Measurements from ENCODE around the gene CMTM6.

Gene CMTM6

DNA sequence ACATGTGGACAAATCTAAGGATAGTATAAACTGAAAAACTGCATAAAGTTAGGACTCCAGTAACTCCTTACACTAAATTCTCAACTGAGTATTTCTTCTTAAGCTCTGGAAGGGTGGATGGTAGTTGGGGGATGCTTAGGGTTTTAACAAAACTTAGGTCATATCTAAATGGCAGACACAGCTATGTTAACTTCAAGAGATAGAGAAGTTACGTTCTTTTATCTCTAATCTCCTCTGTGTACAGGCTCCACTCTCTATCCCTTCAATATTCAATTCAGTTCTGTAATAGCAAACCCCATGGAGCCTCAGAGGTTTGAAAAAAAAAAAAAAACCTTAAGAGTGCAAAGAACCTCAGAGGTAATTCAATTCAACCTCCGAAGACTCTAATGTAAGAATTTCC is 3.1 kb downstream of the CMTM6 start:
- peaks cover 14% of the 10 kb centered on the region for H3K4me1 ChIP-seq (ENCODE audit: control insufficient read depth, insufficient read depth, low read length)
- no peak overlapping the region for H3K9ac ChIP-seq (ENCODE audit: low read depth, low read length)
- H3K36me3 ChIP-seq (ENCODE audit: control insufficient read depth, insufficient read depth, low read length), result no peaks in the 10 kb centered on the region
- no peak overlapping the region for H3K4me3 ChIP-seq (ENCODE audit: low read depth, low read length)
- no peak overlapping the region for H3K27ac ChIP-seq (ENCODE audit: low read depth, low read length)
- no peaks in the 10 kb centered on the region for H3K27me3 ChIP-seq (ENCODE audit: control insufficient read depth, insufficient read depth, low read length)
- no peaks in the 10 kb centered on the region for H3K9me3 ChIP-seq (ENCODE audit: control insufficient read depth, insufficient read depth, low read length)

GRCh38 chr3:32498992-32499391 is 3.7 kb downstream of the CMTM6 start:
- Histone ChIP-seq H3K9ac (ENCODE audit: low read depth, low read length) (no peak overlapping the region), H3K9me3 (ENCODE audit: control insufficient read depth, insufficient read depth, low read length) (no peaks in the 10 kb centered on the region), H3K36me3 (ENCODE audit: control insufficient read depth, insufficient read depth, low read length) (no peaks in the 10 kb centered on the region), H3K4me3 (ENCODE audit: low read depth, low read length) (no peak overlapping the region), H3K27ac (ENCODE audit: low read depth, low read length) (no peak overlapping the region), H3K27me3 (ENCODE audit: control insufficient read depth, insufficient read depth, low read length) (no peaks in the 10 kb centered on the region), H3K4me1 (ENCODE audit: control insufficient read depth, insufficient read depth, low read length) (peaks cover 13% of the 10 kb centered on the region)

- no peaks in the 10 kb centered on the region for H3K27me3 ChIP-seq (ENCODE audit: control insufficient read depth, insufficient read depth, low read length)
- no peak overlapping the region for H3K9ac ChIP-seq (ENCODE audit: low read depth, low read length)
- H3K27ac ChIP-seq (ENCODE audit: low read depth, low read length), result no peak overlapping the region
- no peak overlapping the region for H3K4me3 ChIP-seq (ENCODE audit: low read depth, low read length)
- H3K9me3 ChIP-seq (ENCODE audit: control insufficient read depth, insufficient read depth, low read length), result no peaks in the 10 kb centered on the region
- no peaks in the 10 kb centered on the region for H3K36me3 ChIP-seq (ENCODE audit: control insufficient read depth, insufficient read depth, low read length)
- H3K4me1 ChIP-seq (ENCODE audit: control insufficient read depth, insufficient read depth, low read length), result peaks cover 5% of the 10 kb centered on the region
Observed at GRCh38 chr3:32498252-32498651, 4.4 kb downstream of the CMTM6 start.

DNA sequence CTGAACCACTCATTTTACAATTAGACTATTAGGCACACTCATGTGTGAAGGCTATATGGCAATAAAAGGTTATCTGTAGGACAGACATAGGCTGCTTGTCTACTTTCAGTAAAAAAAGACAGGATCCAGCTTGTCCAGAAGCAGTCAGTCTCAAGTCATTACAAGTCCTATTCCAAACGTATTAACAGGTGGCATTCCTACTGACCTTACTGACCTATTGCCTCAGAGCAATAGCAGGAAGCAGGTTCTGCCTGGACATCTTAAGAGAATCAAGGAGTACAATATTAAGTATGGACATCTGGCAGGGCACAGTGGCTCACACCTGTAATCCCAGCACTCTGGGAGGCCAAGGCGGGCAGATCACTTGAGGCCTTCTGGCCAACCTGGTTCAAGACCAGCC is 7.0 kb downstream of the CMTM6 start:
- Histone ChIP-seq H3K9ac (ENCODE audit: low read depth, low read length) (no peak overlapping the region), H3K27me3 (ENCODE audit: control insufficient read depth, insufficient read depth, low read length) (no peaks in the 10 kb centered on the region), H3K4me3 (ENCODE audit: low read depth, low read length) (no peak overlapping the region), H3K9me3 (ENCODE audit: control insufficient read depth, insufficient read depth, low read length) (no peaks in the 10 kb centered on the region), H3K36me3 (ENCODE audit: control insufficient read depth, insufficient read depth, low read length) (peaks cover 4% of the 10 kb centered on the region; the same call in 1 of the 2 replicates), H3K27ac (ENCODE audit: low read depth, low read length) (no peak overlapping the region), H3K4me1 (ENCODE audit: control insufficient read depth, insufficient read depth, low read length) (no peaks in the 10 kb centered on the region)

DNA sequence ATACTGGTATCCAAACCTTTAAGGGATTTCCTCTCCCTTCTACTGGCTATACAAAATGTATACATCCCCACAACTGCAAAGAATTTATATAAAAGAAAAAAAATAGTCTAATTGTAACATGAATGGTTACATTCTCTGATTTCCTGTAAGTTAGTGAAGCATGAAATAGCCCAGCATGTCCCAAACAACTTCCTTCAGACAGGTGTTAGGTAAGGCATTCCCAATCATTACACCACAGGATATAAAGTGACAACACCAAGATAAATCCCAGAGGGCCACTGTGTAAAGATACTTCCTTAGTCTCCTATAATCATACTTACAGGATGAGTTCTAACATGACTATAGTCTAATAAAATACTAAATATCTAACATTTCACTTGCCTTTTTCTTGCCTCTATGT is 7.6 kb downstream of the CMTM6 start:
- Histone ChIP-seq H3K9ac (ENCODE audit: low read depth, low read length) (no peak overlapping the region), H3K9me3 (ENCODE audit: control insufficient read depth, insufficient read depth, low read length) (no peaks in the 10 kb centered on the region), H3K4me1 (ENCODE audit: control insufficient read depth, insufficient read depth, low read length) (no peaks in the 10 kb centered on the region), H3K27me3 (ENCODE audit: control insufficient read depth, insufficient read depth, low read length) (no peaks in the 10 kb centered on the region), H3K36me3 (ENCODE audit: control insufficient read depth, insufficient read depth, low read length) (peaks cover 4% of the 10 kb centered on the region; the same call in 1 of the 2 replicates), H3K4me3 (ENCODE audit: low read depth, low read length) (no peak overlapping the region), H3K27ac (ENCODE audit: low read depth, low read length) (no peak overlapping the region)

- Histone ChIP-seq H3K4me3 (ENCODE audit: low read depth, low read length) (no peak overlapping the region), H3K9ac (ENCODE audit: low read depth, low read length) (no peak overlapping the region), H3K4me1 (ENCODE audit: control insufficient read depth, insufficient read depth, low read length) (no peaks in the 10 kb centered on the region), H3K27ac (ENCODE audit: low read depth, low read length) (no peak overlapping the region), H3K9me3 (ENCODE audit: control insufficient read depth, insufficient read depth, low read length) (no peaks in the 10 kb centered on the region), H3K27me3 (ENCODE audit: control insufficient read depth, insufficient read depth, low read length) (no peaks in the 10 kb centered on the region), H3K36me3 (ENCODE audit: control insufficient read depth, insufficient read depth, low read length) (peaks cover 4% of the 10 kb centered on the region; the same call in 1 of the 2 replicates)
Observed at GRCh38 chr3:32493437-32494414, 8.9 kb downstream of the CMTM6 start.

DNA sequence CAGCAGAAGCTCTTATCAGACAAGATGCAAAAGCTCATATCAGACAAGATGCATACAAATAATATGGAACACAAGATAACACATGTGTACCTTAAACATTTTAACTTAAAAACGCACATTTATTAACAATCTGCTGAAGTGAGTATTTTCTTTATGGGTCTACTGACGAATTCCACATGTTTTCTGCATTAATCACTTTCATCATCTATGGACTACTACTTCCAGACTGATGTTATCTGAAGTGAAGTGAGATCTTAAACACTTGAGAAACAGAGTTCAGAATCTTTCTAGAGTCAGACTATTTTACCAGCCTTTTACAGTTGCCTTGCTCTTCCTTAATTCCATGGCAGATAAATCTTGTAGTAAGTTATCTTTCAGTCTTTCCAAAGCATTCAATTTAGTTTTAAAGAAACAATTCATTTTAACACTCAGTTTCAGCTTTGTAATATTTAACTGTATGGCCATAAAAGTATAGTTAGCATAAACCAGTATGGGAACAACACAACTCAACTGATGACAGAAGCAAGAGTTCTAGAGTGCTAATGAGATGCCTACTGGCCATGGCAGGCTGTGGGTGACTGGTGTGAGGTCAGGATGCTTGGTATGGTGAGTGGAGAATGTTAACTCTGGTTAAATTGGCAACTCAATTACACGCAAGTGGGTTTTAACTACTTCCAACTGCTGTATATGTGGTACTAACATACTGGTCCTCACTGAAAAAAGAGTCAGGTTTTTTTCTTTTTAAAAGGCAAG is 9.8 kb downstream of the CMTM6 start:
- Histone ChIP-seq H3K4me1 (ENCODE audit: control insufficient read depth, insufficient read depth, low read length) (no peaks in the 10 kb centered on the region), H3K27me3 (ENCODE audit: control insufficient read depth, insufficient read depth, low read length) (no peaks in the 10 kb centered on the region), H3K36me3 (ENCODE audit: control insufficient read depth, insufficient read depth, low read length) (peaks cover 9% of the 10 kb centered on the region), H3K4me3 (ENCODE audit: low read depth, low read length) (no peak overlapping the region), H3K9ac (ENCODE audit: low read depth, low read length) (no peak overlapping the region), H3K27ac (ENCODE audit: low read depth, low read length) (no peak overlapping the region), H3K9me3 (ENCODE audit: control insufficient read depth, insufficient read depth, low read length) (no peaks in the 10 kb centered on the region)

GRCh38 chr3:32488474-32489008 is 14.1 kb downstream of the CMTM6 start:
- no peak overlapping the region for H3K4me3 ChIP-seq (ENCODE audit: low read depth, low read length)
- no peaks in the 10 kb centered on the region for H3K9me3 ChIP-seq (ENCODE audit: control insufficient read depth, insufficient read depth, low read length)
- H3K36me3 ChIP-seq (ENCODE audit: control insufficient read depth, insufficient read depth, low read length), result peaks cover 38% of the 10 kb centered on the region
- no peak overlapping the region for H3K9ac ChIP-seq (ENCODE audit: low read depth, low read length)
- no peak overlapping the region for H3K27ac ChIP-seq (ENCODE audit: low read depth, low read length)
- no peaks in the 10 kb centered on the region for H3K4me1 ChIP-seq (ENCODE audit: control insufficient read depth, insufficient read depth, low read length)
- H3K27me3 ChIP-seq (ENCODE audit: control insufficient read depth, insufficient read depth, low read length), result no peaks in the 10 kb centered on the region

DNA sequence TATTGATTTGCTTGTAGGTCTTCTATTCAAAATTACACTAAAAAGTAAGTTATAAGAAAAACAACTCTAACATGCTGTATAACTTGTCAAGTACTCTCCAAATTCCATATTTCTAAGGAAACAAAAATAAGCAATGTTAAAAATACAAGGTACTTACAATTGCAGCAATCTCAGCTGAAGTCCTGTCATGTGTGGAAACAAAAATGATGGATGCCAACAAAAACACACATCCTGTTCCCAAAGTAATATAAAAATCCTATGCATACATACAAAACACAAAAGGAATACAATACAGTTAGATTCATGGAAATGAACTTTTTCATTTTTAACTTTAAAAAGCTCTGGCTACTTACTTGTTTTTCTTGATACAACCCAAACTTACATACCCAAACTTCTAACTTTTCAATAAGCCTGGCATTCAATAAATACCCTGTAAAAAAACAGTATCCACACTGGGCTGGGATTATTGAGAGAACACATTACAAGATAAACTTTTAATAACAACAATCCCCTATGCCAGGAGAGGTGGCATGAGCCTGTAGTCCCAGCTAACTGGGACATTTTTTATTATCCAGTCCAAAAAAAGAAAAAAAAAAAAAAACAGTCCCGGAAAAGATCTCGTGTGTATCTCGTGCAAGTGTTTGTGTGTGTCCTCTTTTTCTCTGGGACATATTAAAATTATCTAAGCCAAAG is 14.7 kb downstream of the CMTM6 start:
- Histone ChIP-seq H3K9me3 (ENCODE audit: control insufficient read depth, insufficient read depth, low read length) (no peaks in the 10 kb centered on the region), H3K4me3 (ENCODE audit: low read depth, low read length) (no peak overlapping the region), H3K4me1 (ENCODE audit: control insufficient read depth, insufficient read depth, low read length) (no peaks in the 10 kb centered on the region), H3K27ac (ENCODE audit: low read depth, low read length) (no peak overlapping the region), H3K9ac (ENCODE audit: low read depth, low read length) (no peak overlapping the region), H3K36me3 (ENCODE audit: control insufficient read depth, insufficient read depth, low read length) (peaks cover 44% of the 10 kb centered on the region), H3K27me3 (ENCODE audit: control insufficient read depth, insufficient read depth, low read length) (no peaks in the 10 kb centered on the region)

DNA sequence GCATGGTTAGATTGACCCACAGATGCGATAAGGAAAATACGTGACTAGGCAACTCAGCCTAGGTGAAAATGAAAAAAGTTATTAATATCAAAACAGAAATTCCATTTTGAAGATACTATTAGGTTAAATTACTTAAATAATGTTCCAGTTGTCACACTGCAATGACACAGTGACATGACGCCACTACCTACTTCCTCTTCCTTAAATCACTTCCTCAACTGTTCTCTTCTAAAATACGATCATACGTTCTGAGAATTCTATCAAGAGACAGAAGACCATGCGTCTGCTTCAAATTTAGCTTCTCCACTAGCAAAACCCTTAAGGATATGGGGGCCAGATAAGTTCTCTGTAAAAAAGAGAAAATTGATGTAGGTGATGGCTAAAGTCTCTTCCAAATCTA is 18.2 kb downstream of the CMTM6 start:
- Histone ChIP-seq H3K9me3 (ENCODE audit: control insufficient read depth, insufficient read depth, low read length) (no peaks in the 10 kb centered on the region), H3K27me3 (ENCODE audit: control insufficient read depth, insufficient read depth, low read length) (no peaks in the 10 kb centered on the region), H3K4me1 (ENCODE audit: control insufficient read depth, insufficient read depth, low read length) (no peaks in the 10 kb centered on the region), H3K27ac (ENCODE audit: low read depth, low read length) (no peak overlapping the region), H3K36me3 (ENCODE audit: control insufficient read depth, insufficient read depth, low read length) (peaks cover 49% of the 10 kb centered on the region), H3K4me3 (ENCODE audit: low read depth, low read length) (no peak overlapping the region), H3K9ac (ENCODE audit: low read depth, low read length) (no peak overlapping the region)

Data from HUES48 (cell line).